ENCODE results near the gene LSP1.

DNA sequence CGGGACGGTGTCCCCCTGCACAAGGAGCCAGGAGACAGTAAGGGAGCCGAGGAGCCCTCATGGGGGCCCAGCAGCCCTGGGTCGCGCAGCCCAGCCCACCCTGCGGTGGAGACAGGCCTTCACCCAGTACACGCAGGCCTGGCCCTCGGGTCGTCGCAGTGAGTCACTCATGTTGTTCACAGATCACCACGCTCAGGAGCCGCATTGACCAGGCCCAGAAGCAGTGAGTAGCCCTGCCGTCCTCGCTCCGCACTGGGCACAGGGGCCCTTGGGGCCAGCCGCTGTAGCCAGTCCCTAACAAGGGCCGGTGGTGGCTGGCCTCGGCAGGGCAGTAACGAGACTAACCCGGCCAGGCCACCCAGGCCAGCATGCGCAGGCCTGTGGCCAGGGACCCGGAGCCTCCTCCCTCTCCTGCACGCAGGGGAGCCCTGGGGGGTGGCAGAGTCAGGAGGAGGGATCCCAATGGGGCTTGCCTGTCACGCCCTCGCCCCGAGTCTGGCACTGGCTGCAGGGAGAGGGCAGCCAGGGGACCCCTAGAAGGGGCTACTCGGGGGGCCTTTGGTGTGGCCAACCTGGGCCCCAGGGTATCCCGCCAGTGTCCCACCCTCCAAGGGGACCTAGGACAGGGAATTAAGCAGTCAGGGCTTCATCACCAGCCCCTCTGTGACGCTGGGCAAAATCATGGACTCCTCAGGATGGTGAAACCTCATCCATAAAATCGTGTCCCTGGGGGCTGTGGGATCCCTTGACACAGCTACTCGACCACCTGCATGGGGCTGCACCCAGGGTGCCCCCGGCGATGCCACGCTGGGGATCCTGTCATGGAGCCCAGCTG, 84.1 kb downstream of the LSP1 start:
- TF ChIP-seq, protein P1, sequence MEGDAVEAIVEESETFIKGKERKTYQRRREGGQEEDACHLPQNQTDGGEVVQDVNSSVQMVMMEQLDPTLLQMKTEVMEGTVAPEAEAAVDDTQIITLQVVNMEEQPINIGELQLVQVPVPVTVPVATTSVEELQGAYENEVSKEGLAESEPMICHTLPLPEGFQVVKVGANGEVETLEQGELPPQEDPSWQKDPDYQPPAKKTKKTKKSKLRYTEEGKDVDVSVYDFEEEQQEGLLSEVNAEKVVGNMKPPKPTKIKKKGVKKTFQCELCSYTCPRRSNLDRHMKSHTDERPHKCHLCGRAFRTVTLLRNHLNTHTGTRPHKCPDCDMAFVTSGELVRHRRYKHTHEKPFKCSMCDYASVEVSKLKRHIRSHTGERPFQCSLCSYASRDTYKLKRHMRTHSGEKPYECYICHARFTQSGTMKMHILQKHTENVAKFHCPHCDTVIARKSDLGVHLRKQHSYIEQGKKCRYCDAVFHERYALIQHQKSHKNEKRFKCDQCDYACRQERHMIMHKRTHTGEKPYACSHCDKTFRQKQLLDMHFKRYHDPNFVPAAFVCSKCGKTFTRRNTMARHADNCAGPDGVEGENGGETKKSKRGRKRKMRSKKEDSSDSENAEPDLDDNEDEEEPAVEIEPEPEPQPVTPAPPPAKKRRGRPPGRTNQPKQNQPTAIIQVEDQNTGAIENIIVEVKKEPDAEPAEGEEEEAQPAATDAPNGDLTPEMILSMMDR (IDR thresholded peaks at IDR 0.05; ENCODE audit: low read length): no peak
- TF ChIP-seq EZH2 (optimal IDR thresholded peaks at IDR 0.05; ENCODE audit: low read depth, low read length): no peak

Data from MM.1S (cell line).